Nephron progenitor cell (in vitro differentiated cells): ENCODE measurements around the gene MGLL.

Source experiments
- DNase-seq: peaks from one replicate; pipeline ENCODE4 v3.0.0; 2021
- H3K27ac Mint-ChIP-seq: 2 replicates; pipeline ENCODE4 v1.8.0; 2021; ENCODE audit warnings: mild to moderate bottlenecking, moderate library complexity, mixed read lengths
- H3K27me3 Mint-ChIP-seq: 2 replicates; pipeline ENCODE4 v1.8.0; 2021; ENCODE audit warnings: mild to moderate bottlenecking, low read depth, mixed read lengths; ENCODE audit not compliant: poor library complexity
- H3K36me3 Mint-ChIP-seq: 2 replicates; pipeline ENCODE4 v1.8.0; 2021; ENCODE audit warnings: low read depth, mixed read lengths
- H3K4me1 Mint-ChIP-seq: 2 replicates; pipeline ENCODE4 v1.8.0; 2021; ENCODE audit warnings: mixed read lengths
- H3K4me3 Mint-ChIP-seq: 2 replicates; pipeline ENCODE4 v1.8.0; 2021; ENCODE audit warnings: mild to moderate bottlenecking, moderate library complexity, mixed read lengths
- H3K9me3 Mint-ChIP-seq: 2 replicates; pipeline ENCODE4 v1.8.0; 2021; ENCODE audit warnings: mild to moderate bottlenecking, moderate library complexity, mixed read lengths
- TF ChIP-seq, protein P1 (sequence below): fragments of 200-600 bp; sonication (generic); IDR thresholded peaks from 2 replicates; pipeline ENCODE4 v1.5.0; 2021; ENCODE audit warnings: antibody characterized with exemption

The MGLL gene

DNA sequence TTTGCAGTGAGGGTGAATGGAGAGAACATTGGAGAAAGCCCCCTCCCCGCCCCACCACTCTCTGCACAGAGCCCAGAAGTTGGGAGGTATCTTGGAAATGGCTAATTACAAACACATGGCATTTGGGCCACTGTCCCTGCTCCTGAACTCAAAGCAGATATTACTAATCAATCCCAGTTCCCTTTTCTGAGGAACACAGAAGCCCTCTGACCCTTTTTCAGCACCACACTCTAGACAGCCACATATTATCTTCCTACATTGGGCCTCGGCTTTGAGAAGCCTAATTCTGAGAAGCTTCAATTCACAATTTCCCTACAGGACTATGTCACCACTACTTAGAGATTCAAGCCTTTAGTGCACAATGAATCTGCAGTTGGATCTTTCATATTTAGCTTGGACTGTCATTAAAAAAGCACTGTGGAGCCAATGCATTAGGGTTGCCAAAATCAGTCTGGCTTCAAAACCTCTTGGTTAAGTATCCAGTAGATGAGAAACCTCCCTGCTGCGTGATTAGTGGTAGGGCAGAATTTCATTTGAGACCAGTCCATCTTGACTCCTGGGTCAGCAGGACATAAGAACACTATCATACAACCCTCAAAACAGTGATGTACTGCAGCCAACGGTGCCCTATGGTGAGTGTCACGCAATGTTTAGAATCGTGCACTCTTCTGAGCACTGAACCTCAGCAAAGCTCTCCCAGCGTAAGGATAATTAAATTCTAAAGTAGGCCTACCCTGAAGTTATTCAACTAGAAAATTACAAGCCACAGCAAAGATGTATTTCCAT is 26.1 kb downstream of the MGLL start:
- Mint-ChIP-seq H3K27ac (no peak overlapping the region), H3K36me3 (no peaks in the 10 kb centered on the region), H3K4me3 (no peak overlapping the region), H3K27me3 (peaks cover 5% of the 10 kb centered on the region), H3K4me1 (peaks cover 28% of the 10 kb centered on the region), H3K9me3 (no peaks in the 10 kb centered on the region)
- TF ChIP-seq, protein P1, sequence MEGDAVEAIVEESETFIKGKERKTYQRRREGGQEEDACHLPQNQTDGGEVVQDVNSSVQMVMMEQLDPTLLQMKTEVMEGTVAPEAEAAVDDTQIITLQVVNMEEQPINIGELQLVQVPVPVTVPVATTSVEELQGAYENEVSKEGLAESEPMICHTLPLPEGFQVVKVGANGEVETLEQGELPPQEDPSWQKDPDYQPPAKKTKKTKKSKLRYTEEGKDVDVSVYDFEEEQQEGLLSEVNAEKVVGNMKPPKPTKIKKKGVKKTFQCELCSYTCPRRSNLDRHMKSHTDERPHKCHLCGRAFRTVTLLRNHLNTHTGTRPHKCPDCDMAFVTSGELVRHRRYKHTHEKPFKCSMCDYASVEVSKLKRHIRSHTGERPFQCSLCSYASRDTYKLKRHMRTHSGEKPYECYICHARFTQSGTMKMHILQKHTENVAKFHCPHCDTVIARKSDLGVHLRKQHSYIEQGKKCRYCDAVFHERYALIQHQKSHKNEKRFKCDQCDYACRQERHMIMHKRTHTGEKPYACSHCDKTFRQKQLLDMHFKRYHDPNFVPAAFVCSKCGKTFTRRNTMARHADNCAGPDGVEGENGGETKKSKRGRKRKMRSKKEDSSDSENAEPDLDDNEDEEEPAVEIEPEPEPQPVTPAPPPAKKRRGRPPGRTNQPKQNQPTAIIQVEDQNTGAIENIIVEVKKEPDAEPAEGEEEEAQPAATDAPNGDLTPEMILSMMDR: no peak
- no peak for DNase-seq

DNA sequence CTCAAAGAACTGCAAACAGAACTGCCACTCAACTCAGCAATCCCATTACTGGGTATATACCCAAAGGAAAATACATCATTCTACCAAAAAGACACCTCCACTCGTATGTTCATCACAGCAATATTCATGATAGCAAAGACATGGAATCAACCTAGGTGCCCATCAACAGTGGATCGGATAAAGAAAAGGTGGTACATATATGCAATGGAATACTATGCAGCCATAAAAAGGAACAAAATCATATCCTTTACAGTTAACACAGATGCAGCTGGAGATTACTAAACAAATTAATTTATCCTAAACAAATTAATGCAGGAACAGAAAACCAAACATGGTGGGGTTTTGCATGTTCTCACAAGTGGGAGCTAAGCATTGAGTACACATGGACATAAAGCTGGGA is 27.3 kb downstream of the MGLL start:
- Mint-ChIP-seq H3K4me1 (peaks cover 41% of the 10 kb centered on the region), H3K4me3 (no peak overlapping the region), H3K27me3 (peaks cover 5% of the 10 kb centered on the region), H3K36me3 (no peaks in the 10 kb centered on the region), H3K9me3 (no peaks in the 10 kb centered on the region), H3K27ac (no peak overlapping the region)
- DNase-seq: no peak
- TF ChIP-seq, protein P1: no peak

DNA sequence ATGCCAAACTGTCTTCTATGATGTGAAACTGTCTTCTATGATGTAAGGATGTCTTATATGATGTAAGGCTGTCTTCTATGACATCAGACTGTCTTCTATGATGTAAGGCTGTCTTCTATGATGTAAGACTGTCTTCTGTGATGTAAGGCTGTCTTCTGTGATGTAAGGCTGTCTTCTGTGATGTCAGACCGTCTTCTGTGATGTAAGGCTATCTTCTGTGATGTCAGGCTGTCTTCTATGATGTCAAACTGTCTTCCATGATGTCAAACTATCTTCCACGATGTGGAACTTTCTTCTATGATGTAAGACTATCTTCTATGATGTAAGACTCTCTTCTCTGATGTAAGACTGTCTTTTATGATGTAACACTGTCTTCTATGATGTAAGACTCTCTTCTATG is 27.9 kb downstream of the MGLL start:
- Mint-ChIP-seq H3K9me3 (no peaks in the 10 kb centered on the region), H3K27ac (no peak overlapping the region), H3K36me3 (no peaks in the 10 kb centered on the region), H3K4me1 (peaks cover 47% of the 10 kb centered on the region), H3K4me3 (no peak overlapping the region), H3K27me3 (peaks cover 6% of the 10 kb centered on the region)
- no peak for DNase-seq
- TF ChIP-seq, protein P1: no peak

DNA sequence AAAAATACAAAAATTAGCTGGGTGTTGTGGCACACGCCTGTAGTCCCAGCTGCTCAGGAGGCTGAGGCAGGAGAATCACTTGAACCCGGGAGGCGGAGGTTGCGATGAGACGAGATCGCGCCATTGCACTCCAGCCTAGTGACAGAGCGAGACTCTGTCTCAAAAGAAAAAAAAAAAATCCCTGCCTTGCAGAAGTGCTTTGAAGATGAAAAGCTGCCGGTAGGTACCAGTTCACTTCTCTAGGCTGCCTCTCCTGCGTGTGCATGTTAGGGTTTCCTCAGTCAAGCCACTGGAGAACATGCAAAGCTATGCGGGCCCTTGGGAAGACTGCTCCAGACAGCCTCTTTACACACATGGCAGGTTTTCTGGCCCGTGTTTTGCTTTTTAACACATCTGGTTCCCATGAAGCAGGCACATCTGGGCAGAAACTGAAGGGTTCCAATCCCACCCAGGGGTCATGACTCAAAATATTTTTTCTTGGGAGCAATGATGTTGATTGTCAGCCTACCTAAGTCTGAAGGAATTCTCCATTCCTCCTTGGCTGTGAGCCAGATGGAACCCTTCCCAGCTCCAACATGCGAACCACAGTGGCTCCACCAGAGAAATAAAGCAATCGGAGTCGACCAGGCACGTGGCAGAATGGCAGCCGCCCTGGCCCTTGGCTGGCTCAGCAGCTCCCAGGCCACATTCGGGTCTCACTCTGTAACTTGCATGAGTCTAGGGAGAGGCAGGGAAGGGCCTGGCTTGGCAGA is 29.6 kb downstream of the MGLL start:
- peaks cover 8% of the 10 kb centered on the region for H3K27me3 Mint-ChIP-seq
- H3K4me3 Mint-ChIP-seq: no peak overlapping the region
- H3K9me3 Mint-ChIP-seq: no peaks in the 10 kb centered on the region
- peaks cover 63% of the 10 kb centered on the region for H3K4me1 Mint-ChIP-seq
- no peak overlapping the region for H3K27ac Mint-ChIP-seq
- TF ChIP-seq, protein P1: no peak
- DNase-seq: no peak
- H3K36me3 Mint-ChIP-seq: no peaks in the 10 kb centered on the region

DNA sequence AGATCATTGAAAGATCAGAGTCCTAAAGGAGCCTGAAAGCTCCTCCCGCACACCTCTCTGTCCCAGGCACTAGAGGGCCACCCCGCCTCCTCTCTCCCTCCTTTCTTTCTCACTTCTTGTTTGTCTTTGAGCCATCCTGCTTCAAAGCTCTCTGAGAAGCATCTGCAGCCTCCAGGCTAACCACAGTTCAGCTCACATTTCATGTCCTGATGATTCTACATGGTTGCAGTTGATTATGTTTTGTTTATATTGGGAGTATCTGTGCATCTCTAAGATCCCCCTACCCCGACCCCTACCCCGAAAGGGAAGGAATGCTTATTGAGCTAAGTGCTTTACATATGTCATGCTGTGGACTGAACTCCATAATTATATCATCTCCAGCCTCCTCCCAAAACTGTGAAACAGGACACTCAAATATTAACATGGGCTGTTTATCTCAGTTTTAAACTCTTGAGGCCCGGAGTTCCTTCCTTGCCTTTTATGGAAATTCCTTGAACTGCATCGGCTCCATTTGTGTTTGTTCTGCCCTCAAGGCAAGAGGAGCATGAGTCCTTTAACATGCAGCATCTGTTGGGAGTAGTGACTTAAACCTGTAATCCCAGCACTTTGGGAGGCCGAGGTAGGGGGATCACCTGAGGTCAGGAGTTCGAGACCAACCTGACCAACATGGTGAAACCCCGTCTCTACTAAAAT is 30.9 kb downstream of the MGLL start:
- Mint-ChIP-seq H3K9me3 (no peaks in the 10 kb centered on the region), H3K4me3 (peak overlapping the region; percentile 8), H3K27ac (peak overlapping the region; percentile 92), H3K27me3 (peaks cover 6% of the 10 kb centered on the region), H3K36me3 (no peaks in the 10 kb centered on the region), H3K4me1 (peaks cover 70% of the 10 kb centered on the region)
- TF ChIP-seq, protein P1: no peak
- peak; percentile 29 for DNase-seq
